Stimulated activated CD8-positive, alpha-beta memory T cell treated with anti-CD3 and anti-CD28 coated beads, Interleukin-12 subunit alpha, Interleukin-12 subunit beta, amount 100 ng/mL, for 4 hours (primary cell): ENCODE results near the gene LUC7L2.
"Not testable (repeated sequence)": the region's sequence is repeated elsewhere in the genome, so short reads cannot be mapped to it uniquely, and the experiment has no call there.

Experiments used
- DNase-seq: peaks from one replicate; pipeline ENCODE4 v3.0.0-alpha.2; 2020; ENCODE audit warnings: low read depth

LUC7L2 gene

GRCh38 chr7:139451638-139452037 is 91.9 kb downstream of the LUC7L2 start:
- DNase-seq = no peak

DNA sequence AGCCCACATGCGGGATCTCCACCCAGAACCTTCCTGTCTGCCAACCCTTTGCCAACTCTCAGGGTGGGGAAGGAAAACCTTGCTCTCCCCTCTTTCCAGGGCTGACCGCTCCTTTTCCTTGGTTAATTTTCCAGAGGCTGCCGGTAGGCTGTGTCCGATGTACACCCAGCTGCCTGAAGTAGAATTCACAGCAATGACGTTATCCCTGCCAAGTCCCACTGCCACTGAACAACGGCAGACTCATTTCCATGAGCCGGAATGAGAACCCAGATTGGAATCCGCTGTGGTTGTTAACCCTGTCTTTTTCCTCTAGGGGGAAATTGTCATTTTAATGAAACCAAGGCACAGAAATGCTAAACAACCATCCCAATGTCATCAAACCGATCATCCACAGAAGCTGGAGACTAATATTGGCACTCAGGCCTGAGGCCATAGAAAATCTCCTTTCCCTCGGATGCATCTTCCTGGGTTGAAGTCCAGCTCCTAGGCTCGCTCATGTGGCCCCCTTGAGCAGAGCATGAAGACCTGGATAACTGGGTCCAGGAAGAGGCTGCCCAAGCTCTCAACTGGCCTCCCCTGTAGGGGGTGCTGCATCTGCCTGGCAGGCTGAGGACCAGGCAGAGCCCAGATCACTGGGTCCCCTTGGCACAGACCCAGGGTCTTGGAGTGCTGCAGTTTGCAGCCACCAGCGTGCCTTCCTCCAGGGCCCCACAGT is 93.4 kb downstream of the LUC7L2 start:
- no peak for DNase-seq

GRCh38 chr7:139453673-139454321 is 94.1 kb downstream of the LUC7L2 start:
- no peak for DNase-seq

- no peak for DNase-seq
These were observed 96.1 kb downstream of the LUC7L2 start for GRCh38 chr7:139455789-139456188.

DNA sequence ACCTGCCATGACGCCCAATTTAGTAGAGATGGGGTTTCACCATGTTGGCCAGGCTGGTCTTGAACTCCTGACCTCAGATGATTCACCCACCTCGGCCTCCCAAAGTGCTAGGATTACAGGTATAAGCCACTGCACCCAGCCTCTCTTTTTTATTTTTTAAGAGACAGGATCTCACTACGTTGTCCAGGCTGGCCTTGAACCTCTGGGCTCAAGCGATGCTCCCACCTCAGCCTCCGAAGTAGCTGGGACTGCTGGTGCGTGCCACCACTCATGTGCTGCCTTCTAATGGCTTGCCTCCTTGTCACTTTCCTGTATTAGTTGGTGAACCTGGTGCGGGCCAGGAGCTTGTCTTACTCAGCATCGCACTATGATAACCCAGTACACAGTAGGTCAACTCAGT is 96.8 kb downstream of the LUC7L2 start:
- DNase-seq = no peak

- DNase-seq = no peak
These were observed 97.7 kb downstream of the LUC7L2 start for GRCh38 chr7:139457153-139457946.

- DNase-seq = not testable (repeated sequence)
These were observed 103.7 kb downstream of the LUC7L2 start for GRCh38 chr7:139463421-139463820.

DNA sequence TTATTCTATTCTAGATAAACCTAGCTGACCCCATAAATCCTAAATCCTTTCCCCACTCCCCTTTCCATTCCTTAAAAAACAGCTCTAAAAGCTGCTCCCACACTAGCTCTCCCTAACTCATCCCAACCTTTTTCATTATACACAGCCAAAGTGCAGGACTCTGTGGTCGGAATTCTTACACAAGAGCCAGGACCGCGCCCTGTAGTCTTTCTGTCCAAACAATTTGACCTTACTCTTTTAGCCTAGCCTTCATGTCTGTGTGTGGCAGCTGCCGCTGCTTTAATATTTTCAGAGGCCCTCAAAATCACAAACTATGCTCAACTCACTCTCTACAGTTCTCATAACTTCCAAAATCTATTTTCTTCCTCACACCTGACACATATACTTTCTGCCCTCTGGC is 104.8 kb downstream of the LUC7L2 start:
- DNase-seq = not testable (repeated sequence)

- not testable (repeated sequence) for DNase-seq
These were observed 105.4 kb downstream of the LUC7L2 start for GRCh38 chr7:139465072-139465471.

- DNase-seq = not testable (repeated sequence)
These were observed 108.0 kb downstream of the LUC7L2 start for GRCh38 chr7:139467729-139468128.

- not testable (repeated sequence) for DNase-seq
These were observed 108.6 kb downstream of the LUC7L2 start for GRCh38 chr7:139468281-139468680.

DNA sequence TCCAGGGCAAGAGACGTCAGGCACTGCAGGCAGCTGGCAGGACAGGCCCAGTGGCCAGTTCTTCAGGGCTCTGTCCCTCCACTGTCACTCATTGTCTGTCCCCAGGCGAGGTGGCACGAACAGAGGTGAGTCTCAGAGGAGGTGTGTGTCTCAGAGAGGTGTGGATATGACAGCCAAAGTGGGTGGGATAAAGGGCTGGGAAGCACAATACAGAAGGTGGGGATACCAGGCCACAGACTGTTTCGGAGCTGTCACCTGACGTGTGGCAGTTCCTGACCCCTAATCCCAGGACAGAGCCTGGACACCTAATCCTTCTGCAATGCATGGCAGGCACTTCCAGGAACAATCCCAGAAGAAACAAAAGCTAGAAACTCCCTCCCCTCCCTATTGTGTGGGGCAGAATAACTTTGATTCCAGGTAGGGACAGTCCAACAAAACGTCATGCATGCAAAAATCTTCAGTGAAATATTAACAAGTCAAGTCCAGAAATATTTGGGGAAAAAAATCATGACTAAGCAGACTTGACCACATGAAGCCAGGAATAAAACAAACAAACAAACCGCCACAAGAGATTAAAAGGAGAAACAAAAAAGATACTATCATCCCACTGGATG is 112.2 kb downstream of the LUC7L2 start:
- no peak for DNase-seq
